ENCODE data around the gene CFD. TPM values are rescaled to one million over a fixed set of nuclear protein-coding genes. Genes with fewer than 3 reads are reported as not detected.
"Not testable (repeated sequence)": the region's sequence is repeated elsewhere in the genome, so short reads cannot be mapped to it uniquely, and the experiment has no call there.

Gene CFD
- total RNA-seq, 1 donor = 19.9 TPM

DNA sequence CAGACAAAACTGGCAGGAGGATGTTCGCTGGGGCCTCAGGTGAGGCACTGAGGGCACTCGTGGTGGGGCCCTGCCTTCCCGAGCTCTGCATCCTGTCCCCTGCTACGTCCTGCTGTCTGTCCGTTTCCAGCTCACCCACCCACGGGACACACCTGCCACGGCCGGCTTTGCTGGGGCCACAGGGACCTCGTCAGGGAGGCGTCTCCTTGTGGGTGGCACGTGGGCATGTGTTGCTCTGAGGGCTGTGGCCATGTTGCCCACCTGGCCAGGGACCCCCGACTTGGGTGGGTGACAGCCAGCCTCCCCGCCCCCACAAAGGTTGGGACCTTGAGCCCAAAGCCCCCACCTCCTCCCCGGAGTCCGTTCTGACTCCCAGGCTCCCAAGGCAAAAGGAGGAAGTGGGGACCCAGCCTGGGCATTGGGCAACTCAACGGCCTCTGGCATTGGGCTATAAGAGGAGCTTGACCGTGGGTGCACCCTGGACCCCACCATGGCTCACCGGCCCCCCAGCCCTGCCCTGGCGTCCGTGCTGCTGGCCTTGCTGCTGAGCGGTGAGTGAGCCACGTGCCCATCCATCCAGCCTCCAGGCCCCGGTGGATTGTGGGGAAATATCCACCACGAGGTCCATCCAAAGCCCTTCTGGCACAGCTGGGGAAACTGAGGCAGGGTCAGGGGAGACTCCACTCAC, 18.8 kb upstream of the CFD start, which contains the start of gene PRTN3:
Gene PRTN3 (plus strand): TSS at position 481 of the 688 bp plus-strand sequence. CDS start 10 bp downstream, at position 491.
- Histone ChIP-seq H3K9me3 (ENCODE audit: low read depth, low read length) (no peaks in the 10 kb centered on the region), H3K79me2 (ENCODE audit: insufficient read depth, low read length) (no peaks in the 10 kb centered on the region), H4K20me1 (ENCODE audit: insufficient read depth, low read length) (no peaks in the 10 kb centered on the region), H3K4me3 (ENCODE audit: insufficient read depth, low read length) (no peak within 1 kb of the TSS), H3K27ac (ENCODE audit: low read depth, low read length) (no peak within 1 kb of the TSS), H2AFZ (ENCODE audit: low read length) (no peak within 1 kb of the TSS), H3K36me3 (ENCODE audit: insufficient read depth, low read length) (no peaks in the 10 kb centered on the region), H3K4me2 (ENCODE audit: insufficient read depth, low read length) (no peak within 1 kb of the TSS), H3K4me1 (ENCODE audit: insufficient read depth, low read length) (no peaks in the 10 kb centered on the region), H3K27me3 (ENCODE audit: insufficient read depth, low read length) (peaks cover 14% of the 10 kb centered on the region)
- DNase-seq (ENCODE audit: insufficient read length, low spot score, missing footprints) = no peak
- TF ChIP-seq, protein P1, sequence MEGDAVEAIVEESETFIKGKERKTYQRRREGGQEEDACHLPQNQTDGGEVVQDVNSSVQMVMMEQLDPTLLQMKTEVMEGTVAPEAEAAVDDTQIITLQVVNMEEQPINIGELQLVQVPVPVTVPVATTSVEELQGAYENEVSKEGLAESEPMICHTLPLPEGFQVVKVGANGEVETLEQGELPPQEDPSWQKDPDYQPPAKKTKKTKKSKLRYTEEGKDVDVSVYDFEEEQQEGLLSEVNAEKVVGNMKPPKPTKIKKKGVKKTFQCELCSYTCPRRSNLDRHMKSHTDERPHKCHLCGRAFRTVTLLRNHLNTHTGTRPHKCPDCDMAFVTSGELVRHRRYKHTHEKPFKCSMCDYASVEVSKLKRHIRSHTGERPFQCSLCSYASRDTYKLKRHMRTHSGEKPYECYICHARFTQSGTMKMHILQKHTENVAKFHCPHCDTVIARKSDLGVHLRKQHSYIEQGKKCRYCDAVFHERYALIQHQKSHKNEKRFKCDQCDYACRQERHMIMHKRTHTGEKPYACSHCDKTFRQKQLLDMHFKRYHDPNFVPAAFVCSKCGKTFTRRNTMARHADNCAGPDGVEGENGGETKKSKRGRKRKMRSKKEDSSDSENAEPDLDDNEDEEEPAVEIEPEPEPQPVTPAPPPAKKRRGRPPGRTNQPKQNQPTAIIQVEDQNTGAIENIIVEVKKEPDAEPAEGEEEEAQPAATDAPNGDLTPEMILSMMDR (IDR thresholded peaks at IDR 0.05; ENCODE audit: extremely low read depth, low read depth, low read length) = no peak

DNA sequence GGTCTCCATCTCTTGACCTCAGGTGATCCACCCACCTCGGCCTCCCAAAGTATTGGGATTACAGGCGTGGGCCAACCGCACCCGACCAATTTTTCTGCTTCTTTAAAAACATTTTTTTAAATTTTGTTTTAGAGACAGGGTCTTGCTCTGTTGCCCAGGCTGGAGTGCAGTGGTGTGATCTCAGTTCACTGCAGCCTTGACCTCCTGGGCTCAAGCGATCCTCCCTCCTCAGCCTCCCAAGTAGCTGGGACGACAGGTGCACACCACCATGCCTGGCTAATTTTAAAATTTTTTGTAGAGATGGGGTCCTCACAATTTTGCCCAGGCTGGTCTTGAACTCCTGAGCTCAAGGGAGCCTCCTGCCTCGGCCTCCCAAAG, 16.7 kb upstream of the CFD start:
- H3K4me2 ChIP-seq (ENCODE audit: insufficient read depth, low read length); H3K36me3 ChIP-seq (ENCODE audit: insufficient read depth, low read length); H3K4me1 ChIP-seq (ENCODE audit: insufficient read depth, low read length); DNase-seq (ENCODE audit: insufficient read length, low spot score, missing footprints); H3K79me2 ChIP-seq (ENCODE audit: insufficient read depth, low read length); H3K4me3 ChIP-seq (ENCODE audit: insufficient read depth, low read length); H3K27ac ChIP-seq (ENCODE audit: low read depth, low read length); H3K9me3 ChIP-seq (ENCODE audit: low read depth, low read length); H4K20me1 ChIP-seq (ENCODE audit: insufficient read depth, low read length); H2AFZ ChIP-seq (ENCODE audit: low read length): not testable (repeated sequence)
- H3K27me3 ChIP-seq (ENCODE audit: insufficient read depth, low read length) = peaks cover 29% of the 10 kb centered on the region

DNA sequence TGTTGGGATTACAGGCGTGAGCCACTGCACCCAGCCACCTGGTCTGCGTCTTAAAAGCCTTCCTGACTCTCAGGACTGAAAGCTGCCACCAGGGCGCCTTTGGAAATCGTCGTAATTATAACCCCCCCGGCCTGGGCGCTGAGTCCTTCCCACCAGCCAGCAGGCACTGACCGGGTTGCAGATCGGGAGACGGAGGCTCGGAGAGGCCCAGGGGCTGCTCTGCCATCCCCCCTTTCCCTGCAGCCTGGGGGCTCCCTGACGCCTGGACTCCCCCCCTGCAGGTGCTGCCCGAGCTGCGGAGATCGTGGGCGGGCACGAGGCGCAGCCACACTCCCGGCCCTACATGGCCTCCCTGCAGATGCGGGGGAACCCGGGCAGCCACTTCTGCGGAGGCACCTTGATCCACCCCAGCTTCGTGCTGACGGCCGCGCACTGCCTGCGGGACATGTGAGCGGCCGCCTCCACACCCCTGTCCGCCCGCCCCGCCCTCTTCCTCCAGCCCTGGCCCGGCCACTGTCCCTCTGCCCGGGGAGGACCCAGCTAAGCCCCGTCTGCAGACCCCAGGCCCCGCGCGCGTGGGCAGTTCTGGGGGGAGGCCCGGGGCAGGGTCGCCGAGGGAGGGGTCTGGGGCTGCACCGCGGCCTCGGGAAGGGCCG, 16.2 kb upstream of the CFD start:
- Histone ChIP-seq H3K27ac (ENCODE audit: low read depth, low read length) (no peak overlapping the region), H3K4me2 (ENCODE audit: insufficient read depth, low read length) (no peak overlapping the region), H3K79me2 (ENCODE audit: insufficient read depth, low read length) (no peaks in the 10 kb centered on the region), H3K36me3 (ENCODE audit: insufficient read depth, low read length) (no peaks in the 10 kb centered on the region), H3K9me3 (ENCODE audit: low read depth, low read length) (no peaks in the 10 kb centered on the region), H2AFZ (ENCODE audit: low read length) (no peak overlapping the region), H3K4me3 (ENCODE audit: insufficient read depth, low read length) (no peak overlapping the region), H4K20me1 (ENCODE audit: insufficient read depth, low read length) (no peaks in the 10 kb centered on the region), H3K4me1 (ENCODE audit: insufficient read depth, low read length) (peaks cover 3% of the 10 kb centered on the region), H3K27me3 (ENCODE audit: insufficient read depth, low read length) (peaks cover 35% of the 10 kb centered on the region)
- DNase-seq (ENCODE audit: insufficient read length, low spot score, missing footprints) = no peak
- TF ChIP-seq, protein P1 (IDR thresholded peaks at IDR 0.05; ENCODE audit: extremely low read depth, low read depth, low read length) = no peak

DNA sequence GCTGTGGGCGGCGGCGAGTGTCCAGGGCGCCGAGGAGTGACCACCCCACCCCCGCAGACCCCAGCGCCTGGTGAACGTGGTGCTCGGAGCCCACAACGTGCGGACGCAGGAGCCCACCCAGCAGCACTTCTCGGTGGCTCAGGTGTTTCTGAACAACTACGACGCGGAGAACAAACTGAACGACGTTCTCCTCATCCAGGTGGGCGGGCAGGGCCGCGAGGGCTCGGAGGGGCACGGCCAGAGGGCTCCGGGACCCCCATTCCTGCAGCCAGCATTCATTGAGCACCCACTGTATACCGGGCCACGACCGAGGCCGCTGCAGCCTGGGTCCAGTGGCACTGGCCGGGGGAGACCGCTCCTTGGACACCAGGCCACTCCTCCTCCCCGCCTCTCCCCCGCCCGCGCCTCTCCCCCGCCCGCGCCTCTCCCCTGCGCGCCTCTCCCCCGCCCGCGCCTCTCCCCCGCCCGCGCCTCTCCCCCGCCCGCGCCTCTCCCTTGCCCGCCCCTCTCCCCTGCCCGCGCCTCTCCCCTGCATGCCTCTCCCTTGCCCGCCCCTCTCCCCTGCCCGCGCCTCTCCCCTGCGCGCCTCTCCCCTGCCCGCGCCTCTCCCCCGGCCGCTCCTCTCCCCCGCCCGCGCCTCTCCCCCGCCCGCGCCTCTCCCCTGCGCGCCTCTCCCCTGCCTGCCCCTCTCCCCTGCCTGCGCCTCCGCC, 15.5 kb upstream of the CFD start:
- H3K36me3 ChIP-seq (ENCODE audit: insufficient read depth, low read length) = no peaks in the 10 kb centered on the region
- no peaks in the 10 kb centered on the region for H3K79me2 ChIP-seq (ENCODE audit: insufficient read depth, low read length)
- H3K9me3 ChIP-seq (ENCODE audit: low read depth, low read length) = no peaks in the 10 kb centered on the region
- no peak overlapping the region for H2AFZ ChIP-seq (ENCODE audit: low read length)
- H3K4me1 ChIP-seq (ENCODE audit: insufficient read depth, low read length) = peaks cover 3% of the 10 kb centered on the region
- no peak overlapping the region for H3K4me2 ChIP-seq (ENCODE audit: insufficient read depth, low read length)
- H3K27me3 ChIP-seq (ENCODE audit: insufficient read depth, low read length) = peaks cover 37% of the 10 kb centered on the region
- H3K27ac ChIP-seq (ENCODE audit: low read depth, low read length) = no peak overlapping the region
- TF ChIP-seq, protein P1 (IDR thresholded peaks at IDR 0.05; ENCODE audit: extremely low read depth, low read depth, low read length) = no peak
- H3K4me3 ChIP-seq (ENCODE audit: insufficient read depth, low read length) = no peak overlapping the region
- no peaks in the 10 kb centered on the region for H4K20me1 ChIP-seq (ENCODE audit: insufficient read depth, low read length)
- no peak for DNase-seq (ENCODE audit: insufficient read length, low spot score, missing footprints)

Measured in osteoblast (primary cell).